B cell (primary cell): ENCODE results near the gene CRYGN. TPM values are rescaled to one million over a fixed set of nuclear protein-coding genes. Genes with fewer than 3 reads are reported as not detected.

Source experiments
- ATAC-seq: fragments of 200-7000 bp; cut with Tn5 transposase; one replicate; pipeline ENCODE4 v1.10.0; 2021; ENCODE audit warnings: low read depth, mild to moderate bottlenecking, moderate number of reproducible peaks, moderate library complexity
- CTCF ChIA-PET: fragments of 350-600 bp; sonication (Branson Sonifier 250); formaldehyde crosslinking; loops from one replicate; lab custom pipeline; 2021; ENCODE audit warnings: antibody characterized with exemption, inconsistent platforms; lab: Charles Lee
- POLR2A ChIA-PET: fragments of 350-600 bp; sonication (Branson Sonifier 250); formaldehyde crosslinking; loops from one replicate; lab custom pipeline; 2021; ENCODE audit warnings: antibody characterized with exemption; lab: Charles Lee
- DNase-seq: peaks from one replicate; pipeline ENCODE4 v3.0.0; 2013
- H2AFZ ChIP-seq: 2 replicates; pipeline ENCODE4 v1.6.1; 2012; ENCODE audit warnings: mild to moderate bottlenecking, low read depth, low read length; ENCODE audit not compliant: insufficient read depth, poor library complexity, severe bottlenecking
- H3K27ac ChIP-seq, 2 donors: 1 replicate in 1 of 2; 2 replicates in 1 of 2; pipeline ENCODE4 v1.5.1; 2012 to 2013; ENCODE audit warnings: low read length in 2 of 2, mild to moderate bottlenecking in 2 of 2, moderate library complexity in 1 of 2
- H3K27me3 ChIP-seq, 4 experiments: fragments of 200-600 bp in 1 of 4; sonication (generic) in 1 of 4; replicated peaks in 1 of 4; 1 replicate in 2 of 4; 2 replicates in 2 of 4; pipeline versions ENCODE4 v1.6.1 to v1.7.0; 2013 to 2016; ENCODE audit warnings: low read length in 3 of 4, mild to moderate bottlenecking in 2 of 4, mixed read lengths in 1 of 4, moderate library complexity in 1 of 4; ENCODE audit not compliant: insufficient read depth in 4 of 4, control insufficient read depth in 3 of 4; ENCODE audit errors: control extremely low read depth in 1 of 4
- H3K36me3 ChIP-seq, 2 experiments: replicated peaks in 1 of 2; 1 replicate in 1 of 2; 2 replicates in 1 of 2; pipeline versions ENCODE4 v1.6.1 to v1.7.1; 2013; ENCODE audit warnings: low read length in 1 of 2; ENCODE audit not compliant: insufficient read depth in 2 of 2, control insufficient read depth in 1 of 2; ENCODE audit errors: control extremely low read depth in 1 of 2, extremely low read depth in 1 of 2
- H3K4me1 ChIP-seq, 2 donors: fragments of 200-600 bp in 1 of 2; sonication (generic) in 1 of 2; 1 replicate in 1 of 2; 2 replicates in 1 of 2; pipeline versions ENCODE4 v1.5.1 to v1.6.1; 2013 to 2017; ENCODE audit warnings: low read length in 2 of 2; ENCODE audit not compliant: control insufficient read depth in 2 of 2, insufficient read depth in 2 of 2
- H3K4me2 ChIP-seq: replicated peaks from 2 replicates; pipeline ENCODE3; 2012; ENCODE audit warnings: mild to moderate bottlenecking, low read depth, low read length; ENCODE audit not compliant: poor library complexity, severe bottlenecking
- H3K4me3 ChIP-seq, 5 experiments: fragments of 200-600 bp in 1 of 5; sonication (generic) in 1 of 5; 1 replicate in 3 of 5; 2 replicates in 2 of 5; pipeline versions ENCODE4 v1.5.1 to v1.7.0; 2011 to 2016; ENCODE audit warnings: low read length in 4 of 5, mild to moderate bottlenecking in 4 of 5, low read depth in 2 of 5, control low read depth in 1 of 5, moderate library complexity in 1 of 5; ENCODE audit not compliant: insufficient read depth in 1 of 5; ENCODE audit errors: control extremely low read depth in 1 of 5, extremely low read depth in 1 of 5
- H3K79me2 ChIP-seq: fragments of 200-600 bp; sonication (generic); one replicate; pipeline ENCODE4 v1.6.0; 2016; ENCODE audit warnings: low read length; ENCODE audit not compliant: control insufficient read depth, insufficient read depth
- H3K9ac ChIP-seq: fragments of 200-600 bp; sonication (generic); 2 replicates; pipeline ENCODE4 v1.6.1; 2017; ENCODE audit warnings: mild to moderate bottlenecking, low read length, moderate library complexity
- H3K9me3 ChIP-seq, 3 donors: one replicate each; pipeline versions ENCODE4 v1.6.1 to v1.7.1; 2013; ENCODE audit warnings: low read length in 2 of 3; ENCODE audit not compliant: control insufficient read depth in 2 of 3, insufficient read depth in 1 of 3; ENCODE audit errors: control extremely low read depth in 1 of 3
- H4K20me1 ChIP-seq: 2 replicates; pipeline ENCODE4 v1.6.0; 2012; ENCODE audit warnings: mild to moderate bottlenecking, low read length; ENCODE audit not compliant: insufficient read depth, control insufficient read depth, poor library complexity, severe bottlenecking
- H3K27ac Mint-ChIP-seq: one replicate; pipeline ENCODE4 v1.8.0; 2021; ENCODE audit warnings: mixed read lengths
- H3K27me3 Mint-ChIP-seq: one replicate; pipeline ENCODE4 v1.8.0; 2021; ENCODE audit warnings: mixed read lengths
- H3K4me1 Mint-ChIP-seq: one replicate; pipeline ENCODE4 v1.8.0; 2021; ENCODE audit warnings: mixed read lengths
- H3K4me3 Mint-ChIP-seq: one replicate; pipeline ENCODE4 v1.8.0; 2021; ENCODE audit warnings: mixed read lengths
- H3K9me3 Mint-ChIP-seq: one replicate; pipeline ENCODE4 v1.8.0; 2022; ENCODE audit warnings: mixed read lengths; ENCODE audit not compliant: insufficient read depth
- CTCF ChIP-seq: fragments of 200-600 bp; IDR thresholded peaks from one replicate; pipeline ENCODE4 v1.8.0; 2022; ENCODE audit warnings: antibody characterized with exemption, mild to moderate bottlenecking
- EZH2 ChIP-seq: IDR thresholded peaks from 2 replicates; pipeline ENCODE4 v1.6.1; 2012; ENCODE audit warnings: borderline replicate concordance, low read depth, mild to moderate bottlenecking, moderate library complexity, low read length; ENCODE audit not compliant: insufficient read depth, poor library complexity, severe bottlenecking
- WGBS: methylation state at CpG from one replicate; pipeline ENCODE4 v1.1.5; 2013; ENCODE audit warnings: missing lambda C conversion rate; ENCODE audit not compliant: insufficient coverage; 5-methylcytosine and 5-hydroxymethylcytosine counted together
- intact Hi-C: fragments of 100-400 bp; cut with micrococcal nuclease; formaldehyde crosslinking; loops from one replicate; pipeline ENCODE4 v1.10.0; 2022
- polyA plus RNA-seq: library from polyadenylated mRNA; depleted of rRNA; stranded (reverse); fragments of >200 nt; gene quantifications from 2 replicates; pipeline ENCODE4 v1.2.3, GENCODE V29; 2012
- total RNA-seq, 2 donors: library from RNA; stranded (reverse); fragments of 120-200 nt in 1 of 2; gene quantifications; 1 replicate in 1 of 2; 2 replicates in 1 of 2; pipeline versions ENCODE4 v1.2.3 to v1.2.4, GENCODE V29; 2013 to 2022

The CRYGN gene
- total and polyA plus RNA-seq, 2 donors (not counting 1 experiment from before 2014, with no cell fraction given), result not detected

GRCh38 chr7:151392002-151392401, 47.9 kb downstream of the CRYGN start:
- Histone ChIP-seq H3K27me3 (peaks cover 0 to 9% (median 0%) of the 10 kb centered on the region in 4 experiments), H3K4me3 (no peak overlapping the region), H3K4me1 (no peaks in the 10 kb centered on the region), H3K9ac (no peak overlapping the region), H3K36me3 (no peaks in the 10 kb centered on the region), H3K27ac (no peak overlapping the region), H3K4me2 (no peak overlapping the region), H4K20me1 (no peaks in the 10 kb centered on the region), H3K9me3 (peaks cover 0 to 6% (median 0%) of the 10 kb centered on the region in 3 donors), H3K79me2 (no peaks in the 10 kb centered on the region), H2AFZ (no peak overlapping the region)
- no peak overlapping the region for H3K4me3 Mint-ChIP-seq
- CTCF ChIA-PET, result no interaction called here
- H3K27ac Mint-ChIP-seq, result no peak overlapping the region
- H3K27me3 Mint-ChIP-seq, result peaks cover 25% of the 10 kb centered on the region
- ATAC-seq (no peak), DNase-seq (no peak)
- TF ChIP-seq CTCF (no peak), EZH2 (no peak)
- POLR2A ChIA-PET, result no interaction called here
- H3K9me3 Mint-ChIP-seq, result no peaks in the 10 kb centered on the region
- H3K4me1 Mint-ChIP-seq, result no peaks in the 10 kb centered on the region
- intact Hi-C loops, result no loop called here
- 92% methylated on average over 7 of the region's 8 CpGs for WGBS

DNA sequence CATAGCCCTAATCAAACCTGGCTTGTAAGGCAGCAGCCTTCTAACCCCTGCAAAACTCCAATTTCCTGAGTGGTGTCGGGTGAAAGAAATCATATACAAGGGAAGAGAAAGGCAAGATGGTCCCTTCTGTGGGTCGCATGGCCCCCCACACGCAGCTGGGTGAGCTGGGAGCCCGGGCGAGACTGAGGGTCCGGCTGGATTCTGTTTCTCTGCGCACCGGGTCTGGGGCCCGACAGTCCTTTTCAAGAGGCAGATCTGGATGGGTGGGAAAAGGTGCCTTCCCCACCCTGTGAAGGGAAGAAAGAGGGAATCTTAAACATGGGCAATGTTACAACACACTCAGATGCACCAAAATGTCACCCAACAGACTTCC, 48.6 kb downstream of the CRYGN start:
- no peaks in the 10 kb centered on the region for H3K79me2 ChIP-seq
- intact Hi-C loops, result no loop called here
- POLR2A ChIA-PET, result no interaction called here
- Mint-ChIP-seq H3K4me1 (no peaks in the 10 kb centered on the region), H3K27me3 (peaks cover 25% of the 10 kb centered on the region), H3K9me3 (no peaks in the 10 kb centered on the region), H3K27ac (no peak overlapping the region), H3K4me3 (no peak overlapping the region)
- WGBS, result 95% methylated on average over 6 of the region's 9 CpGs
- H3K4me2 ChIP-seq, result no peak overlapping the region
- no peak overlapping the region for H3K9ac ChIP-seq
- no peak overlapping the region for H3K27ac ChIP-seq
- no peaks in the 10 kb centered on the region for H3K36me3 ChIP-seq
- TF ChIP-seq CTCF (no peak), EZH2 (no peak)
- H2AFZ ChIP-seq, result no peak overlapping the region
- CTCF ChIA-PET, result no interaction called here
- no peak for ATAC-seq
- no peaks in the 10 kb centered on the region for H3K9me3 ChIP-seq
- no peak for DNase-seq
- H3K27me3 ChIP-seq, result peaks cover 0 to 9% (median 0%) of the 10 kb centered on the region in 4 experiments
- H3K4me3 ChIP-seq, result no peak overlapping the region
- H3K4me1 ChIP-seq, result no peaks in the 10 kb centered on the region
- H4K20me1 ChIP-seq, result no peaks in the 10 kb centered on the region
